SH-SY5Y (cell line): ENCODE measurements around the gene SNTG2.

Experiments used
- GATA2 ChIP-seq: IDR thresholded peaks from 2 replicates; pipeline ENCODE4 v1.6.1; 2011; ENCODE audit warnings: mild to moderate bottlenecking, low read depth, low read length
- GATA3 ChIP-seq: IDR thresholded peaks from 2 replicates; pipeline ENCODE4 v1.6.1; 2011; ENCODE audit warnings: low read depth, mild to moderate bottlenecking, low read length, moderate library complexity

- TF ChIP-seq GATA3 = no peak
- TF ChIP-seq GATA2 = no peak
These were observed 378.0 kb downstream of the SNTG2 start for GRCh38 chr2:1328684-1329083.
